ENCODE results near the gene ASIC1.

DNA sequence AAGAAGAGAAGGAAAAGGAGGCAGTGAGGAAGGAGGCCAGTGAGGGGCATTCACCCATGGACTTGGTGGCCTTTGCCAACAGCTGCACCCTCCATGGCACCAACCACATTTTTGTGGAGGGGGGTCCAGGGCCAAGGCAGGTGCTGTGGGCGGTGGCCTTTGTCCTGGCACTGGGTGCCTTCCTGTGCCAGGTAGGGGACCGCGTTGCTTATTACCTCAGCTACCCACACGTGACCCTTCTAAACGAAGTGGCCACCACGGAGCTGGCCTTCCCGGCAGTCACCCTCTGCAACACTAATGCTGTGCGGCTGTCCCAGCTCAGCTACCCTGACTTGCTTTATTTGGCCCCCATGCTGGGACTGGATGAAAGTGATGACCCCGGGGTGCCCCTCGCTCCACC is 16.3 kb downstream of the ASIC1 start:
- TF ChIP-seq EZH2 (IDR thresholded peaks at IDR 0.05; ENCODE audit: low read length, unreplicated experiment) = no peak
- TF ChIP-seq CTCF (conservative IDR thresholded peaks at IDR 0.05; ENCODE audit: low read depth, low read length) = no peak
- TF ChIP-seq EZH2phosphoT487 (IDR thresholded peaks at IDR 0.05; ENCODE audit: borderline replicate concordance, low read length) = no peak

Measured in PC-3 (cell line).